Measurements from ENCODE around the gene PRAMEF8. TPM values are rescaled to one million over a fixed set of nuclear protein-coding genes. Genes with fewer than 3 reads are reported as not detected.
"Not testable (repeated sequence)": the region's sequence is repeated elsewhere in the genome, so short reads cannot be mapped to it uniquely, and the experiment has no call there.

PRAMEF8 gene
- total RNA-seq (not detected), polyA plus RNA-seq (not detected)
- long read RNA-seq, donor 1 = 0 reads
- long read RNA-seq, donor 2 = 0 reads

DNA sequence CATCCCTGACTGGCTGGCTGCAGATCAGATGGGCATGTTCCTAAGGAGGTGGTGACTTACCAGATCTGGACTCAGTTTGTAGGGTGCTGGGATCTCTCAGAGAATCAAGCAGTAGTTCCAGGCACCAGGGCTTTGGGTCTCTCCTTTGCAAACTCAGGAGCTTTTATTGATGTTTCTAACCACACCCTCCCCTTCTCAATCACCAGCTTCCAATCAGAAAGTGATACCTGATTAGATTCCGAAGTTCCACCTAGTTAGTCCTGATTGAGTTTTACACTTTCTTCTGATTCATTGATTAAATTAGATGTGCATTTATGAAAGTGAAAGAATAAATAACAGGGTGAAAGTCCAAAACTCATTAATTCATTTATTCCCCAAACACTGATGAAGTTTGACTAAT lies at the start of gene PRAMEF8:
PRAMEF8 (minus strand) TSS at position 101 of the 400 bp plus-strand sequence. CDS start 1,046 bp downstream, outside the sequence.
- intact Hi-C loops (cut with DNase I); H3K27ac ChIP-seq (ENCODE audit: low read depth in 1 of 2, low read length in 2 of 2); DNase-seq; H3K4me1 ChIP-seq (ENCODE audit: control insufficient read depth in 1 of 2, insufficient read depth in 2 of 2, low read length in 2 of 2); H3K9me3 ChIP-seq (ENCODE audit: control insufficient read depth, low read length); H3K36me3 ChIP-seq (ENCODE audit: control insufficient read depth in 1 of 2, insufficient read depth in 2 of 2, low read length in 1 of 2); H3K27me3 ChIP-seq (ENCODE audit: control insufficient read depth in 1 of 2, insufficient read depth in 2 of 2, low read length in 1 of 2); ATAC-seq (ENCODE audit: low FRiP score); H3K4me3 ChIP-seq (ENCODE audit: low read length in 2 of 2): not testable (repeated sequence)
- no CpG with 5 or more reads among the region's 1 CpG for WGBS, 2 donors

DNA sequence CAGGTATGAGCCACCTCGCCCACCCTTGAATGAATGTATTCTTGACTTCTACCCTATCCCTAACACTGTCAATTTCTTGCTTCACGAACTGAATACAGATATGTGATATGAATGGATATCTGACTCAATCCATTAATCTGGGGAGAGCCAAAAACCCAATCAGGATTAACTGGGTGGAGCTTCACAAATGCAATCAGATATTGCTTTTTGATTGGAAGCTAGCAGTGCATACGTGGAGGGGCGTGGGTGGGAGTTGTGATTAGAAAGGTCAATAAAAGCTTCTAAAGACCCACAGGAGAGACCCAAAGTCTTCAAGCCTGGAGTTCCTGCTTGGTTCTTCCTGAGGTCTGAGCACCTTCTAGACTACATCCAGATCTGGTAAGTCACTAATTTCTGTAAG lies 30.3 kb upstream of the PRAMEF8 start, which contains the start of gene PRAMEF15:
PRAMEF15 (plus strand) TSS at position 301 of the 400 bp plus-strand sequence. CDS start 2,827 bp downstream, outside the sequence.
- H3K4me1 ChIP-seq (ENCODE audit: control insufficient read depth in 1 of 2, insufficient read depth in 2 of 2, low read length in 2 of 2); H3K27me3 ChIP-seq (ENCODE audit: control insufficient read depth in 1 of 2, insufficient read depth in 2 of 2, low read length in 1 of 2); ATAC-seq (ENCODE audit: low FRiP score); H3K27ac ChIP-seq (ENCODE audit: low read depth in 1 of 2, low read length in 2 of 2); DNase-seq; H3K36me3 ChIP-seq (ENCODE audit: control insufficient read depth in 1 of 2, insufficient read depth in 2 of 2, low read length in 1 of 2); H3K9me3 ChIP-seq (ENCODE audit: control insufficient read depth, low read length); intact Hi-C loops (cut with DNase I); H3K4me3 ChIP-seq (ENCODE audit: low read length in 2 of 2): not testable (repeated sequence)
- 46 to 58% methylated on average over 3 of the region's 4 CpGs for WGBS, 2 donors

DNA sequence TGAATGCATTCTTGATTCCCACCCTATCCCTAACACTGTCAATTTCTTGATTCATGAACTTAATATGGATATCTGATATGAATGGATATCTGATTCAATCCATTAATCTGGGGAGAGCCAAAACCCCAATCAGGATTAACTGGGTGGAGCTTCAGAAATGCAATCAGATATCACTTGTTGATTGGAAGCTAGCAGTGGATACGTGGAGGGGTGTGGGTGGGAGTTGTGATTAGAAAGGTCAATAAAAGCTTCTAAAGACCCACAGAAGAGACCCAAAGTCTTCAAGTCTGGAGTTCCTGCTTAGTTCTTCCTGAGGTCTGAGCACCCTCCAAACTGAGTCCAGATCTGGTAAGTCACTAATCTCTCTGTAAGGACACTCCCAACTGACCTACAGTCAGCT lies 18.3 kb upstream of the PRAMEF8 start, which contains the start of gene PRAMEF33:
PRAMEF33 (plus strand) TSS at position 301 of the 400 bp plus-strand sequence. CDS start 2,416 bp downstream, outside the sequence.
- H3K4me1 ChIP-seq (ENCODE audit: control insufficient read depth in 1 of 2, insufficient read depth in 2 of 2, low read length in 2 of 2); H3K9me3 ChIP-seq (ENCODE audit: control insufficient read depth, low read length); H3K27me3 ChIP-seq (ENCODE audit: control insufficient read depth in 1 of 2, insufficient read depth in 2 of 2, low read length in 1 of 2); H3K36me3 ChIP-seq (ENCODE audit: control insufficient read depth in 1 of 2, insufficient read depth in 2 of 2, low read length in 1 of 2); DNase-seq; H3K4me3 ChIP-seq (ENCODE audit: low read length in 2 of 2); intact Hi-C loops (cut with DNase I); ATAC-seq (ENCODE audit: low FRiP score); H3K27ac ChIP-seq (ENCODE audit: low read depth in 1 of 2, low read length in 2 of 2): not testable (repeated sequence)
- no CpG with 5 or more reads among the region's 1 CpG for WGBS, 2 donors

DNA sequence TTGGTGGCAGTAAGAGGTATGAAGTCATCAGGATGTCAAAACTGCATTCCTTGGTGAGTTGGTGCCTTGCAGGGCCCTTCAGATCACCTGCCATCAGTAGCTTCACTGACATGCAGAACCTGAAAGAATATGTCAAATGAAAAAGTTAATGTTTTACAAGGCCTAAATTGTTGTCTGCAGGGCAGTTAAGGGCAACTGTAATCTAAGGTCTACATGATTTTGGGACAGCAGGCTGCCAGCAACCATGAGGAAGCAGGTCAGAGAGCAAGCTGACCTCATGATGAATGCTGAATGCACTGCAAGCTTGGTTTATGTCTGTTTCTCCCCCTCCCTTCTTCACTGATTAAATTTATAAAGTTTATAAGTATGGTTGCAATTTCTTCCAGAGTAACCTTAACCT lies 17.3 kb upstream of the PRAMEF8 start:
- ATAC-seq (ENCODE audit: low FRiP score) = not testable (repeated sequence)

DNA sequence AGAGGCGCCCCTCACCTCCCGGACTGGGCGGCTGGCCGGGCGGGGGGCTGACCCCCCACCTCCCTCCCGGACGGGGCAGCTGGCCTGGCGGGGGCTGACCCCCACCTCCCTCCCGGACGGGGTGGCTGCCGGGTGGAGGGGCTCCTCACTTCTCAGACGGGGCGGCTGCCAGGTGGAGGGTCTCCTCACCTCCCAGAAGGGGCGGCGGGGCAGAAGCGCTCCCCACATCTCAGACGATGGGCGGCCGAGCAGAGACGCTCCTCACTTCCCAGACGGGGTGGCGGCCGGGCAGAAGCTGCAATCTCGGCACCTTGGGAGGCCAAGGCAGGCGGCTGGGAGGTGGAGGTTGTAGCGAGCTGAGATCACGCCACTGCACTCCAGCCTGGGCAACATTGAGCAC lies 13.8 kb upstream of the PRAMEF8 start:
- intact Hi-C loops (cut with DNase I) = not testable (repeated sequence)

More for the DNA sequence above, 17.3 kb upstream of the PRAMEF8 start:
- H3K4me3 ChIP-seq (ENCODE audit: low read length in 2 of 2); H3K9me3 ChIP-seq (ENCODE audit: control insufficient read depth, low read length); intact Hi-C loops (cut with DNase I); H3K27ac ChIP-seq (ENCODE audit: low read depth in 1 of 2, low read length in 2 of 2); DNase-seq; H3K36me3 ChIP-seq (ENCODE audit: control insufficient read depth in 1 of 2, insufficient read depth in 2 of 2, low read length in 1 of 2); H3K27me3 ChIP-seq (ENCODE audit: control insufficient read depth in 1 of 2, insufficient read depth in 2 of 2, low read length in 1 of 2); H3K4me1 ChIP-seq (ENCODE audit: control insufficient read depth in 1 of 2, insufficient read depth in 2 of 2, low read length in 2 of 2): not testable (repeated sequence)

DNA sequence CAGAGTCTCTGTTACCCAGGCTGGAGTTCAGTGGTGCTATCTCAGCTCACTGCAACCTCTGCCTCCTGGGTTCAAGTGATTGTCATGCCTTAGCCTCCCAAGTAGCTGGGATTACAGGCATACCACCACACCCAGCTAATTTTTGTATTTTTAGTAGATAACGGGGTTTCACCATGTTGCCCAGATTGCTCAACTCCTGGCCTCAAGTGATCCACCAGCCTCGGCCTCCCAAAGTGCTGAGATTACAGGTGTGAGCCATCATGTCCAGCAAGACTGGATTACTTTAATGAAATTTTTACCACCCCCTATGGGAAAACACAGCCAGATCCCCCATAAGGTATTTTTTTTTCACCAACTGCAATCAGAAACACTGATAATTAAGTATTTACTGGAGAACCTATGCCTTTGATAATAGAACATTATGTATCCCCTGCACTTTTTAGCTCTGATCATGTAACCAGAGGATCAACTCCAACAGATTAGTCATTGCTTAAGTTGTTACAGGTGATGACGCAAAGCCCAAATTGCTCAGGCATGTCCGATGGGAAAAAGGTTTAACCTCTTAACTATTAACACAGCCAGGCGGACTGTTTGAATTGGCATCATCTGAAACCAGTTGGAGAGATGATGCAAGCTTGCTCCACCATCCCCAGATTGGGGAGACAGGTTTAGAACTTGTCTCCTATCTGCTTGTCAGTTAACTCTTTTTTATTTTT lies 12.4 kb upstream of the PRAMEF8 start:
- ATAC-seq (ENCODE audit: low FRiP score); intact Hi-C loops (cut with DNase I); H3K9me3 ChIP-seq (ENCODE audit: control insufficient read depth, low read length); H3K27ac ChIP-seq (ENCODE audit: low read depth in 1 of 2, low read length in 2 of 2); H3K36me3 ChIP-seq (ENCODE audit: control insufficient read depth in 1 of 2, insufficient read depth in 2 of 2, low read length in 1 of 2); H3K4me3 ChIP-seq (ENCODE audit: low read length in 2 of 2); H3K27me3 ChIP-seq (ENCODE audit: control insufficient read depth in 1 of 2, insufficient read depth in 2 of 2, low read length in 1 of 2); DNase-seq; H3K4me1 ChIP-seq (ENCODE audit: control insufficient read depth in 1 of 2, insufficient read depth in 2 of 2, low read length in 2 of 2): not testable (repeated sequence)
- WGBS, 2 donors = 87 to 90% methylated on average over 2 of the region's 5 CpGs

More for the DNA sequence above, 13.8 kb upstream of the PRAMEF8 start:
- H3K36me3 ChIP-seq (ENCODE audit: control insufficient read depth in 1 of 2, insufficient read depth in 2 of 2, low read length in 1 of 2); DNase-seq; H3K4me1 ChIP-seq (ENCODE audit: control insufficient read depth in 1 of 2, insufficient read depth in 2 of 2, low read length in 2 of 2); H3K27ac ChIP-seq (ENCODE audit: low read depth in 1 of 2, low read length in 2 of 2); H3K9me3 ChIP-seq (ENCODE audit: control insufficient read depth, low read length); H3K4me3 ChIP-seq (ENCODE audit: low read length in 2 of 2); ATAC-seq (ENCODE audit: low FRiP score); H3K27me3 ChIP-seq (ENCODE audit: control insufficient read depth in 1 of 2, insufficient read depth in 2 of 2, low read length in 1 of 2): not testable (repeated sequence)
- WGBS, 2 donors = 91 to 97% methylated on average over 4 to 14 of the region's 27 CpGs

DNA sequence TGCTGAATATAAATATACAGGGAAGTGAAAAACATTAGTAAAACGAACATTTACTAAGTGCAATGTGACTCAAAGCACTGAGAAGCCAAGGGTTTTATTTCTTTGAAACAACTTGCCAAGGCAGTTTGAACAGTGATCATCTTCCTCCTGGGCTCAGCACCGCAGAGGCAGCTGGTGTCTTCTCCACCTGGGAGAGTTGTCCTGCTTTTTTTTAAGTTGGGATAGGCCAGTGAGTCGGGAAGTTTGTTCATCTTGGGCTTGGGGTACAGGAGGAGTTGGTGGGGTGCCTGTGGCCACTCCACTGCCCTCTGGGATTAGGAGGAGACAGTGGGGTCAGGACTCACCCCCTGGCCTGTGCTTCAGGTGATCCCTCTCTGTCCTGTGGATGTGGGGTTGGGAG lies 4.1 kb upstream of the PRAMEF8 start:
- WGBS, 2 donors = 30 to 68% methylated on average over 2 of the region's 3 CpGs
- intact Hi-C loops (cut with DNase I); H3K4me3 ChIP-seq (ENCODE audit: low read length in 2 of 2); H3K27me3 ChIP-seq (ENCODE audit: control insufficient read depth in 1 of 2, insufficient read depth in 2 of 2, low read length in 1 of 2); H3K36me3 ChIP-seq (ENCODE audit: control insufficient read depth in 1 of 2, insufficient read depth in 2 of 2, low read length in 1 of 2); H3K27ac ChIP-seq (ENCODE audit: low read depth in 1 of 2, low read length in 2 of 2); DNase-seq; H3K4me1 ChIP-seq (ENCODE audit: control insufficient read depth in 1 of 2, insufficient read depth in 2 of 2, low read length in 2 of 2); ATAC-seq (ENCODE audit: low FRiP score); H3K9me3 ChIP-seq (ENCODE audit: control insufficient read depth, low read length): not testable (repeated sequence)

DNA sequence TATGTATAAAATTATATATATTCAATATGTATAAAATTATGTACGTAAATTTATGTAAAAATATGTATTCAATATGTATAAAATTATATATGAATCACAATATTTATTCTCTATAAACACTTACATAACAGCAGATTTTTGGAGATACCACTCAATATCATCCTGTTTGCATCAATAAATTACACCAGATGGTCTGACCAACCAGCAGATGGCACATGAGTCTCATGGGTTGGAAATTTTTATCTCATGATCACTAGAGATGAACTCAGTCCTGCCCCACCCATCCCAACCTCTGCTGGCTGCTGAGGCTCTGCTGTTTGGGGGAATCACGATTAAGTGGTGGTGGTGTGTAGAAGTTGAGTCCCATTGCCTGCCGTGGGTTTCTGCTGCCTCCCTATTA lies 5.3 kb downstream of the PRAMEF8 start:
- intact Hi-C loops (cut with DNase I); DNase-seq; ATAC-seq (ENCODE audit: low FRiP score); H3K27ac ChIP-seq (ENCODE audit: low read depth in 1 of 2, low read length in 2 of 2); H3K9me3 ChIP-seq (ENCODE audit: control insufficient read depth, low read length); H3K36me3 ChIP-seq (ENCODE audit: control insufficient read depth in 1 of 2, insufficient read depth in 2 of 2, low read length in 1 of 2); H3K4me1 ChIP-seq (ENCODE audit: control insufficient read depth in 1 of 2, insufficient read depth in 2 of 2, low read length in 2 of 2); H3K4me3 ChIP-seq (ENCODE audit: low read length in 2 of 2); H3K27me3 ChIP-seq (ENCODE audit: control insufficient read depth in 1 of 2, insufficient read depth in 2 of 2, low read length in 1 of 2): not testable (repeated sequence)
- 72 to 77% methylated on average over 3 of the region's 3 CpGs for WGBS, 2 donors

DNA sequence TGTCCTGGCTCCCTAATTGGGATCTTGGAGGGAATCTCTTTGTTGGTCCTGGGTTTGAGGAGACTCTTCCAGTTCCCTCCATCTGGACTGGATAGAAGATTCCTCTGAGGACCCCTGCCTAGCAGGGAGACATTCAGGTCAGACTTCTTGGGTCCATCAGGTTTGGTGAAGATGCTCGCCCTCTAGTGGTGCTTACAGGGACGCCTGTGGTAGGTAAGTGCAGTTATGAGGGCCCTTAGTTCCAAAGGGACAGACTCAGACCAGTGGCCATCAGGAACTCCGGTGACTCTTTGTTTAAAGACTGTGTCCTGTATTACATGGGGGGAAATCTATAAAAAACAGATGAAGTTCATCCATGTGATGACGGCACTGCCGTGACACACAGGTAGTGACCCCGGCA lies 7.9 kb downstream of the PRAMEF8 start:
- H3K9me3 ChIP-seq (ENCODE audit: control insufficient read depth, low read length); H3K36me3 ChIP-seq (ENCODE audit: control insufficient read depth in 1 of 2, insufficient read depth in 2 of 2, low read length in 1 of 2); H3K27ac ChIP-seq (ENCODE audit: low read depth in 1 of 2, low read length in 2 of 2); intact Hi-C loops (cut with DNase I); H3K4me1 ChIP-seq (ENCODE audit: control insufficient read depth in 1 of 2, insufficient read depth in 2 of 2, low read length in 2 of 2); ATAC-seq (ENCODE audit: low FRiP score); H3K27me3 ChIP-seq (ENCODE audit: control insufficient read depth in 1 of 2, insufficient read depth in 2 of 2, low read length in 1 of 2); DNase-seq; H3K4me3 ChIP-seq (ENCODE audit: low read length in 2 of 2): not testable (repeated sequence)
- 38 to 45% methylated on average over 4 of the region's 6 CpGs for WGBS, 2 donors

Data from aorta (tissue), 5 donors.